Activated T-helper 2 cell treated with anti-CD3 and anti-CD28 coated beads, Interferon-gamma antibody, Interleukin-2, Interleukin-4, amounts not matched to agents 10 μg/mL and 5 μg/mL and 100 μg/mL, durations not matched to agents 14 hours and 24 hours and 36 hours (primary cell): ENCODE results near the gene TRIM15. TPM values are rescaled to one million over a fixed set of nuclear protein-coding genes. Genes with fewer than 3 reads are reported as not detected.

Source experiments
- DNase-seq: peaks from one replicate; pipeline ENCODE4 v3.0.0; 2021; ENCODE audit warnings: low spot score
- H3K27ac Mint-ChIP-seq: one replicate; pipeline ENCODE4 v1.8.0; 2021; ENCODE audit warnings: mixed read lengths
- H3K27me3 Mint-ChIP-seq: one replicate; pipeline ENCODE4 v1.8.0; 2021; ENCODE audit warnings: low read depth, mixed read lengths
- H3K36me3 Mint-ChIP-seq: one replicate; pipeline ENCODE4 v1.8.0; 2021; ENCODE audit warnings: low read depth, mixed read lengths
- H3K4me1 Mint-ChIP-seq: one replicate; pipeline ENCODE4 v1.8.0; 2021; ENCODE audit warnings: low read depth, mixed read lengths
- H3K4me3 Mint-ChIP-seq: one replicate; pipeline ENCODE4 v1.8.0; 2021; ENCODE audit warnings: low read depth, mild to moderate bottlenecking, moderate library complexity, mixed read lengths
- H3K9me3 Mint-ChIP-seq: one replicate; pipeline ENCODE4 v1.8.0; 2021; ENCODE audit warnings: mixed read lengths
- intact Hi-C: fragments of 100-400 bp; cut with micrococcal nuclease; formaldehyde crosslinking; loops from one replicate; pipeline ENCODE4 v1.15.1; 2023
- total RNA-seq: library from RNA; stranded (reverse); gene quantifications from 2 replicates; pipeline ENCODE4 v1.2.3, GENCODE V29; 2022

TRIM15 gene
- total RNA-seq, 1 donor from 2014 or later = 0.46 TPM

DNA sequence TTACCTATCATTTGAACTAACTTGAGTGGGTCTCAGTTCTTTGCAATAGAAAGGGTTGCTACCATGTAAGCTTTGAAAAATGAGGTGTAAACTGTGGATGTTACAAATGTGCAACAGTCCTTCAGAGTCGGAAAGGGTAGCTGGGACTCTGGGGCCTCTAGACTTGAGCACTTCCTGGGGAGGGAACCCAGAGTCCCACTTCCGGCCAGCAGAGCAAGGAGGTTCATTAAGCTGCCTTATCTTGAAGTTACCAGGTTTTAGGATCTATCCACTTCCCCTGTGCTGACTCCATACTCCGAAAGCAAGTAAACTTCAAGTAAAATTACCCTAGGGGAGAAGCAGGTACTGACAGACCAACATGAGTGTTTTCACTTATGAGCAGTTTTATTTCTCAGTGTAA is 11.8 kb upstream of the TRIM15 start:
- H3K36me3 Mint-ChIP-seq = no peaks in the 10 kb centered on the region
- peak; percentile 4 for DNase-seq
- intact Hi-C loops = no loop called here
- no peak overlapping the region for H3K27ac Mint-ChIP-seq
- no peak overlapping the region for H3K4me3 Mint-ChIP-seq
- H3K9me3 Mint-ChIP-seq = no peaks in the 10 kb centered on the region
- peaks cover 6% of the 10 kb centered on the region for H3K4me1 Mint-ChIP-seq
- H3K27me3 Mint-ChIP-seq = peaks cover 21% of the 10 kb centered on the region

DNA sequence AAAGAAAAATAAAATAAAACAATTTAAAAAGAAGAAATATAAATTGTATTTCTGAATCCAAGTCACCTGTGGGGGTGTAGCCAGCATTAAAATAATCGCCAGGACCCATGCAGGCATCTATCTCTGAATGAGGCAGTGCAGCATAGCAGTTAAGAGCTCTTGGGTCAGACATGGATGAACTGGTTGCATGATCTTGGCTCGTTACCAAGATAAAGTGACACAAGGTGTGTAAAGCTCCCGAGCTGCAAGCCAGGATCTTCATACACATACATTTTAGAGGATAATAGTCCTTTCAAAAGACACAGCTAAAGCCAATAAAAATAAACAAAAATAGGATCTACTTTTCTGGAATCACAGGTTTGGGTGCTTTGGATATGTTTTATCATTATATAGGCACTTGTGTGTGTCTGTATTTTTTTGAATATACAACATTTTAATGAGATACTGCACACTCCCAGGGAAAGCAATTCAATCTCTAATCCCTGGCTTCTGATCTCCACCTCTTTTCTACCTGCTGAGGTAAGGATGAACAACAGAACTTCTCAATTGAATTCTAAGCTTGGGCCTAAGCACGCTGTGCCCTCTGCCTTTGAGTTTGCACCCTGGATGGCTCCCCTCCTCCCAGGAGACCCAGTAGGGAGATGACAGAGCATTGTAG is 11.2 kb upstream of the TRIM15 start:
- H3K9me3 Mint-ChIP-seq = no peaks in the 10 kb centered on the region
- peaks cover 6% of the 10 kb centered on the region for H3K4me1 Mint-ChIP-seq
- H3K27me3 Mint-ChIP-seq = peaks cover 21% of the 10 kb centered on the region
- H3K27ac Mint-ChIP-seq = no peak overlapping the region
- no peak overlapping the region for H3K4me3 Mint-ChIP-seq
- H3K36me3 Mint-ChIP-seq = no peaks in the 10 kb centered on the region
- intact Hi-C loops = no loop called here
- DNase-seq = no peak

DNA sequence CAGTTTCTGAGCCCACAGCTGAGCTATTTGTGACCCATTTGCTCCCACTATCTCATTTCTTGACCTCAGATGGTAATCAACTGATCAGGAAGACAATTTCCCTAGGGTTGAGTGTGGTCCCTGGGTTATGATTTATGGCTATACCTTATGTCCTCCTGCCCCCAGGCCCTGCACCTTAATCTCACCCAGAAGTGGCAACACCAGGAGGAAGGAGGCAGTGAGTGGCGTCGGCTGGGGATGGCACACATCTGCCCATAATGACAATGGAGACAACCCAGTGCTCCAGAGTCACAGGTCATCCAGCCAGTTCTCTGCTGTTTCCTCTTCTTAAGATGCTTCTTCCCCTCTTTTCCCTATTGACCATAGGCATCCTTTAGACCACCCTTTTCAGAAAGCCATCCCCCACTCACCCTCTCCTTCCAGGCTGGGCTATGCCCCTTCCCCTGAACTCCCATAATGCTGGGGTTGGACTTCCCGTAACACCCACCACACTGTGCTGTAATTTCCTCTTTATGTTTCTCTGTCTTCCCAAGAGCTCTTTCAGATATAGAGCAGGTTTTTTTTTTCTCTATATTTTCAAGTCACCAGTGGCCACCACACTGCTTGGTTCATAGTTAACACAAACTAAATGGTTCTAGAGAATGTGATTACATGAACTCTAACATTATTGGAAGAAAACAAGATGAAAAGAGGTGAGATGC is 10.3 kb upstream of the TRIM15 start:
- Mint-ChIP-seq H3K4me3 (no peak overlapping the region), H3K4me1 (peaks cover 6% of the 10 kb centered on the region), H3K27ac (no peak overlapping the region), H3K9me3 (no peaks in the 10 kb centered on the region), H3K36me3 (no peaks in the 10 kb centered on the region), H3K27me3 (peaks cover 21% of the 10 kb centered on the region)
- peak; percentile 3 for DNase-seq
- intact Hi-C loops = no loop called here

DNA sequence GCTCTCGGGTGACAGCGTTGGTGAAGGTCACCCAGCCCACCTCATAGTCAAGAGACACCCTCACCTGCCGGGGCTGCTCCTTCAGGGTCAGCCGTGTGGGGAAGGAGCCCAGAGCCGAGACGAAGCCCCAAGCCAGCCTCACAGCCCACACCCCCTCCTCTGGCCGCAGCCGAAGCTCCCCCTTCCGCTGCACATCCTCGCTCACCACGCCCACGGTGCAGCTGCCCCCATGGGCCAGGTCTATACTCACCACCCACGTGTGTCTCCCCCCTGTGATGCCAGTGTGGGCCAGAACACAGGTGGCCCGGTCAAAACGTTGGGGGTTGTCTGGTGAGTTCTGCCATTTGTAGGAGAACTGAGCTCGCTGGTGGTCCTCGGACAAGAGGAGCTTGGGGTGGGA is 9.3 kb upstream of the TRIM15 start:
- Mint-ChIP-seq H3K4me1 (peaks cover 14% of the 10 kb centered on the region), H3K9me3 (no peaks in the 10 kb centered on the region), H3K4me3 (no peak overlapping the region), H3K27me3 (peaks cover 21% of the 10 kb centered on the region), H3K36me3 (no peaks in the 10 kb centered on the region), H3K27ac (no peak overlapping the region)
- DNase-seq = peak; percentile 5
- intact Hi-C loops = no loop called here

DNA sequence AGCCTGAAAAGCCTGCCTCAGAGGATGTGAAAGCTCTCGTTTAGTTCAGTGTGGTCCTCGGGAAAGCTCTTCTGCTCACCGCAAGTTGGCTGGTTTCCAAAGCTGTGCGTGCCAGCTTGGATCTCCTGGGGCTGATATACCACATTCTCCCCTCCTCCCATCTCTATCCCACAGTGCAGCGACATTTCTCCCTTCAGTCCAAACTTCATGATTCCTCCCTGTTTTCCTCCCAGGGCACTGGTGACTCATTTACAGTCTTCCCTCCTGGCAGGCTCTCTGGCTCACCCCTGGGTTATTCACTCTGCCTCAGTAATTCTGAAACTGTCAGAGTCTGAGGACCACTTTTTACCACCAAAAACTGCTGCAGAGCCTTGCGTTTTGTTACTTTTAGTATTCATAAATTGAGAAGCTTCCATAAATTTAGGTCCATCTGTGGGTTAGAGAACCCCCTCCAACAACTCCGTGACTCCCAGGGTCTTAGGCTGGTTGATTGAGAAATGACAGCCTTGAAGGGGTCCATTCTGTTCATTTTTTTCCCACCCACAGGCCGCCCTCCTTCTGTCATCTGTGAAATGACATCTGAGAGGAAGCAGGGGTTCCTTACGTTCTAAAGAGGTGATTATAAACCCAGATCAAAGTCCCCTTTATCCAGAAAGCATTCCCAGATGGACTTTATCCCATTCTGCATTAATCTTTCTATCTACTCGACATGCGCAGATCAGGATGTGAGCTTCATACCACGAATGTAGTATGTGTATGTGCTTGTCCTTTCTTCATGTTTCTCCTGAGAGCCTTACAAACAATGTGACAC is 8.4 kb upstream of the TRIM15 start:
- Mint-ChIP-seq H3K27ac (no peak overlapping the region), H3K4me1 (peaks cover 14% of the 10 kb centered on the region), H3K4me3 (no peak overlapping the region), H3K36me3 (no peaks in the 10 kb centered on the region), H3K27me3 (peaks cover 19% of the 10 kb centered on the region), H3K9me3 (no peaks in the 10 kb centered on the region)
- intact Hi-C loops = no loop called here
- peak; percentile 4 for DNase-seq

DNA sequence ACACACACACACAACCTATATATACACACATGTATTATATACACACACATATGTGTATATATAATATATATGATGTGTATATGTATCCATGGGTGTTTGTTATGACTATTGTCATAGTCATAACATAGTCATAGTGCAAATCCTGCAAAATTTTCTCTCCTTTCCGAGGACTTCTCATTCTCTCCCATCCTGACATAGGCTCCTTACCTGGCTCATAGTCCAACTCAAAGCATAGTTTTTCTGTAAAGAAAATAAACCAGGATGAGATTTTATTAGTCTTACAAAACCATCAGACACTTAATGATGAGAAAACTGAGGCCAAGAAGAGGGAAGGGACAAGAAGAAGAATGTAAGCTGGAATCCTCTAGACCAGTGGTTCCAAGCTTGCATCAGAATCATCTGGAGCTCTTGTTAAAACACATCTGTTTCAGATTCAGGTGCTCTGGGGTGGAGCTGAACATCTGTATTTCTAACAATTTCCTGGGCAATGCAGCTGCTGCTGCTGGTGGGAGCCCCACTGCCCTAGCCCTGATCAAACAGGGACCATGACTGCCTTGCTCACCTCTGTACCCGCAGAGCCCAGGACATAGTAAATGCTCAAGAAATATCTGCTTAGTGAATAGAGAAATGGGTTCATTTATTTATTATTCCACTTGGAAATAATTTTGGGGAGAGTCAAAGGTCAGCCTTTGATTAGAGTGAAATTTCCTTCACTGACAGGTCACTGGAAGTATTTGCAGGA is 7.7 kb upstream of the TRIM15 start:
- H3K4me3 Mint-ChIP-seq = no peak overlapping the region
- intact Hi-C loops = no loop called here
- H3K27ac Mint-ChIP-seq = no peak overlapping the region
- no peaks in the 10 kb centered on the region for H3K9me3 Mint-ChIP-seq
- peaks cover 13% of the 10 kb centered on the region for H3K27me3 Mint-ChIP-seq
- H3K36me3 Mint-ChIP-seq = no peaks in the 10 kb centered on the region
- no peak for DNase-seq
- peaks cover 14% of the 10 kb centered on the region for H3K4me1 Mint-ChIP-seq

DNA sequence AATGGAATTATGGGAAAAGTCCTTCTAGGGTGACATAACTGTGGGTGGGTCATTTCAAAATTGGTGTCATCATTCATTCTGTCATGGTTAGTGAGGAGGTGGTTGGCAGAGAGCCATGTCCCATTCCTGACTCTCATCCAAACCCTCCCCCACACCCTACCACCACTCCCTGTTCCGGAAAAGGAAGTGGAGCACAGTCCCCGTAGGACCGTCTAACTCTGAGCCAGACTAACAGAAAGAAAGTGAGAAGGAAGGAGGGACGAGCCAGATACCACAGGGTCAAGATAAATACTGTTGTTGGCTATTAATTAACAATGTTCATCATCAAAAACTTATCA is 7.1 kb upstream of the TRIM15 start:
- Mint-ChIP-seq H3K9me3 (no peaks in the 10 kb centered on the region), H3K27ac (no peak overlapping the region), H3K27me3 (peaks cover 13% of the 10 kb centered on the region), H3K36me3 (no peaks in the 10 kb centered on the region), H3K4me3 (no peak overlapping the region), H3K4me1 (peaks cover 14% of the 10 kb centered on the region)
- DNase-seq = no peak
- intact Hi-C loops = no loop called here

DNA sequence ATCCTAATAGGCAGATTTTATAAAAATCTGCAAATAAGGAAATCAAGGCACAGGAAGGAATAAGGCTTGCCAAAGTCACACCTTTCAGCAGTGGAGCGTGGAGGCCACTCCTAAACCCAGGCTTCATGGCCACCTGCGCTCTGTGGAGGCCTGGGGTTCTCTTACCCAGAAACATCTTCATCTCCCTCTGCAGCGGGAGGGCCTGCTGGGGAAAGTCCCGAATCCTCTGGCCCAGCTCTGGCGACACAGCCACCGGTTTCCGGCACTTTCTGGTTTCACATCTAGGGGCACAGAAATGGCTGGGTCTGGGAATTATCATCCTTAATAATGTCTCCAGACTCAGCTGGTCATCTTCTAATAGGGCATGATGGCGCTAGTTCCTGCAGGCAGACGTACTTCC is 6.6 kb upstream of the TRIM15 start:
- H3K4me1 Mint-ChIP-seq = peaks cover 12% of the 10 kb centered on the region
- H3K36me3 Mint-ChIP-seq = no peaks in the 10 kb centered on the region
- H3K9me3 Mint-ChIP-seq = no peaks in the 10 kb centered on the region
- intact Hi-C loops = no loop called here
- peaks cover 13% of the 10 kb centered on the region for H3K27me3 Mint-ChIP-seq
- no peak overlapping the region for H3K27ac Mint-ChIP-seq
- DNase-seq = no peak
- H3K4me3 Mint-ChIP-seq = no peak overlapping the region

DNA sequence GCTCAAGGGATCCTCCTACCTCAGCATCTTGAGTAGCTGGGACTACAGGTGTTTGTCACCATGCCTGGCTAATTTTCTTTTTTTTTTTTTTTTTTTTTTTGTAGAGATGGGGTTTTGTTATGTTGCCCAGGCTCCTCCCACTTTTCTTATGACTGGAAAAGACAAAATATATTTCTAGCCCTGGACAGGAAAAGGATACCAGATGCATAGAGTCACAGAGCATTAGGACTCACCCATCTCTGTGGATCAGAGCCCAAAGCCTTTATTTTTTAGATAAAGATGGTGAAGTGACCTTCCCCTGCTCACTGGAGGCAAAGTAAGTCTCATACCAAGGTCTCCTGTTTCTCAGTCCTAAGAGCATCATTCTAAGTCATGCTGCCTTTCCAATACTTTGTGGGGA is 5.8 kb upstream of the TRIM15 start:
- Mint-ChIP-seq H3K9me3 (no peaks in the 10 kb centered on the region), H3K36me3 (no peaks in the 10 kb centered on the region), H3K27me3 (peaks cover 10% of the 10 kb centered on the region), H3K4me1 (peaks cover 12% of the 10 kb centered on the region), H3K4me3 (no peak overlapping the region), H3K27ac (no peak overlapping the region)
- DNase-seq = no peak
- intact Hi-C loops = no loop called here

DNA sequence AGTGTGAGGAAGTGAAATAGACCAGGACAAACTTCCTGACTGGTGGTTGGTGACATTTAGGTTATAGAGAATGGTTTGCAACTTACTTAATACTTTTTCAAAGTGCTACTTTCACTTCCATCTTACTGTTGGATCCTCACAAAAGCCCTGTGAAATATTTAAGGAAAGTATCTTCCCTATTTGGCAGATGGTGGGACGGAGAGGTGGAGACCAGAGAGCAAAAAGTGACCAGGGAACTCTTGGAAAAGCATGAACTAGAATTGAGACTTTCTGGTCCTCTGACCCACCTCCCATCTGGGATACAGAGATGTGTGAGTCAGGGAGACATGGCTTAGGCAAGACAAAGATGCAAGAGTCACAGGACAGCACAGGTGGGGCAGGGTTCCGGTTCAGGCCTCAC is 5.3 kb upstream of the TRIM15 start:
- H3K27me3 Mint-ChIP-seq = peaks cover 8% of the 10 kb centered on the region
- DNase-seq = no peak
- no peaks in the 10 kb centered on the region for H3K9me3 Mint-ChIP-seq
- no peak overlapping the region for H3K4me3 Mint-ChIP-seq
- no peak overlapping the region for H3K27ac Mint-ChIP-seq
- H3K4me1 Mint-ChIP-seq = peaks cover 12% of the 10 kb centered on the region
- intact Hi-C loops = no loop called here
- no peaks in the 10 kb centered on the region for H3K36me3 Mint-ChIP-seq

DNA sequence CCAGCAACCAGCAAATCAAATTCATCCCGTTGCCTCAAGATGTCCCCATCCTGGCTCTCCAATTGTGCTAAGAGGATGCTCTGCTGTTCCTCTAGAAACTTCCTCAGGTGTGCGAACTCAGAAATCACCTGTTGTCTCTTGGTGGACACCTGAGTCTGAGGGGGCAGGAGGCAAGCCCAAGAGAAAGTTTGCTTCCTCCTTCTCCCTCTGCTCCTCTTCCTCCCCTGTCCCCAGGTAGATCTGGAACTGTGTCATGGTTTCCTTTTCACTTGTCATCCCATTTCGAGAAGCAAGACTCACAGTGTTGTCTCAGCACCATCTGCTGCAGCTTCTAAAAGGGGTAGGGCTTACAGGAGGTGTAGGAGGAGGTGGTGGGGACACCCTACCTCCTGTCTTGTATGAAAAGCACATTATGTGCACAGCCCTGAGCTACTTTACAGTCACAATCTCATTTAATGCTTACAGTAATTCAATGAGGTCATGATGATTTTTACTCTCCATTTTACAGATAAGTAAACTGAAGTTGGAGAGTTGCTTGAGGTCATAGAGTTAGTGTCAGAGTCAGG is 4.8 kb upstream of the TRIM15 start:
- Mint-ChIP-seq H3K4me3 (no peak overlapping the region), H3K36me3 (no peaks in the 10 kb centered on the region), H3K27ac (no peak overlapping the region), H3K9me3 (no peaks in the 10 kb centered on the region), H3K27me3 (peaks cover 4% of the 10 kb centered on the region), H3K4me1 (peaks cover 13% of the 10 kb centered on the region)
- intact Hi-C loops = no loop called here
- DNase-seq = no peak

DNA sequence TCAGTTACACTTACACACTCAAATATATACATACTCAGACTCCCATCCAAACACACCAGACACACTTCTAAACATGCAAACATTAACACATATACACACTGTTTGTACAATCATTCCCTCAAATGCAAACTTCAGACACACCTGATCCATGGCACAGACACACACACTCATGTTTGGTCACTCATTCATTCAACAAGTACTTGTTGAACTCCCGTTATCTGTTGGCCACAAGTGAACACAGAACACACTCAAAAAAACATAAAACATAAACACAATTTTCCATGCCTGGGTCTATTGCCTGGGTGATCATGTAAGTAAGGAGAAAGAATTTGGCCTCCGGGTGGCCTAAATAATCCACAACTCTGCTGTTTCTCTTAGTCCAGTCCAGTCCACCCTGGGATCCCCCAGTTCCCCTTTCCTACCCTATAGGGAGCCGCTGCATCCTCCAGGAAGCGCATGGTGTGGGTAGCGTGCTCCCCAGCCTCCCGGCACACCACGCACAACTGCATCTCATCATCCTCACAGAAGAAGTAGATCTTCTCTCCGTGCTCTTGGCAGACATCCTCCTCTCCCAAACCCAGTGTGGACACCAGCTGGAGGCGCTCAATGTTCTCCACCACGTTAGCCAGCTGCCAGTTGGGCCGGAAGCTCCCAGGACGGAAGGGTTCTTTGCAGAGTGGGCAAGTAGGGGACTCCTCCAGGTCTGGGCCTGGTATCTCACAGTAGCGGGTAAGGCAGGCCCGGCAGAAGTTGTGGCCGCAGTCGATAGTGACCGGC is 3.1 kb upstream of the TRIM15 start:
- Mint-ChIP-seq H3K9me3 (no peaks in the 10 kb centered on the region), H3K27ac (no peak overlapping the region), H3K27me3 (peaks cover 3% of the 10 kb centered on the region), H3K4me3 (no peak overlapping the region), H3K36me3 (no peaks in the 10 kb centered on the region), H3K4me1 (peaks cover 17% of the 10 kb centered on the region)
- intact Hi-C loops = no loop called here
- DNase-seq = peak; percentile 6
